HepG2 (cell line): ENCODE data around the gene KXD1. TPM values are rescaled to one million over a fixed set of nuclear protein-coding genes. Genes with fewer than 3 reads are reported as not detected.

Experiments
- ATM ChIP-seq: fragments of 450-650 bp; IDR thresholded peaks from 2 replicates; pipeline ENCODE4 v1.7.1; 2017; ENCODE audit warnings: mild to moderate bottlenecking, borderline replicate concordance
- CBX5 ChIP-seq: sonication (generic); formaldehyde crosslinking; IDR thresholded peaks from 2 replicates; pipeline ENCODE4 v1.4.0; 2020; ENCODE audit warnings: missing genetic modification reagents, borderline replicate concordance
- DR1 ChIP-seq: sonication (generic); formaldehyde crosslinking; IDR thresholded peaks from 2 replicates; pipeline ENCODE4 v1.8.0; 2021; ENCODE audit warnings: mild to moderate bottlenecking, missing genetic modification reagents, inconsistent platforms
- FIP1L1 ChIP-seq: fragments of 200-400 bp; formaldehyde crosslinking; IDR thresholded peaks from 2 replicates; pipeline ENCODE4 v1.6.1; 2018; ENCODE audit warnings: low read depth, mild to moderate bottlenecking, low read length, moderate library complexity, borderline replicate concordance; ENCODE audit not compliant: insufficient read depth
- FOXA3 ChIP-seq: IDR thresholded peaks from 2 replicates; pipeline ENCODE4 v1.6.1; 2016; ENCODE audit warnings: missing genetic modification reagents, missing compliant biosample characterization
- GTF3A ChIP-seq: sonication (generic); formaldehyde crosslinking; conservative IDR thresholded peaks from 2 replicates; pipeline ENCODE4 v1.4.0; 2020; ENCODE audit warnings: mild to moderate bottlenecking, missing genetic modification reagents
- HDAC1 ChIP-seq: sonication (generic); formaldehyde crosslinking; IDR thresholded peaks from 2 replicates; pipeline ENCODE4 v1.5.1; 2020; ENCODE audit warnings: mild to moderate bottlenecking, missing genetic modification reagents
- KDM3A ChIP-seq: IDR thresholded peaks from 2 replicates; pipeline ENCODE4 v1.6.1; 2018; ENCODE audit warnings: low read depth, missing compliant biosample characterization
- KDM5A ChIP-seq: fragments of 200-600 bp; sonication (generic); IDR thresholded peaks from 2 replicates; pipeline ENCODE4 v1.7.0; 2018; ENCODE audit warnings: antibody characterized with exemption, mild to moderate bottlenecking, low read length, borderline replicate concordance
- MEIS2 ChIP-seq: sonication (generic); formaldehyde crosslinking; IDR thresholded peaks from 2 replicates; pipeline ENCODE4 v1.9.0; 2021; ENCODE audit warnings: mild to moderate bottlenecking, missing genetic modification reagents
- MXD4 ChIP-seq: IDR thresholded peaks from 2 replicates; pipeline ENCODE4 v1.6.1; 2016; ENCODE audit warnings: mild to moderate bottlenecking, missing biosample characterization, missing genetic modification reagents
- NCOR1 ChIP-seq: fragments of 200-600 bp; sonication (generic); IDR thresholded peaks from 2 replicates; pipeline ENCODE4 v1.7.0; 2017; ENCODE audit warnings: antibody characterized with exemption, low read length, borderline replicate concordance
- NFIB ChIP-seq: sonication (generic); formaldehyde crosslinking; IDR thresholded peaks from 2 replicates; pipeline ENCODE4 v1.9.0; 2021; ENCODE audit warnings: missing genetic modification reagents, mild to moderate bottlenecking, borderline replicate concordance
- PITX1 ChIP-seq: sonication (generic); formaldehyde crosslinking; IDR thresholded peaks from 2 replicates; pipeline ENCODE4 v1.5.1; 2020; ENCODE audit warnings: mild to moderate bottlenecking, missing genetic modification reagents
- SALL1 ChIP-seq: sonication (generic); formaldehyde crosslinking; IDR thresholded peaks from 2 replicates; pipeline ENCODE4 v1.8.0; 2022; ENCODE audit warnings: mild to moderate bottlenecking, missing genetic modification reagents
- TBP ChIP-seq: sonication (generic); formaldehyde crosslinking; IDR thresholded peaks from 2 replicates; pipeline ENCODE4 v1.5.0; 2020; ENCODE audit warnings: missing genetic modification reagents
- TGIF2 ChIP-seq: IDR thresholded peaks from 2 replicates; pipeline ENCODE4 v1.6.1; 2016; ENCODE audit warnings: control low read depth, missing compliant biosample characterization
- ZNF207 ChIP-seq: fragments of 450-650 bp; IDR thresholded peaks from 2 replicates; pipeline ENCODE4 v1.6.1; 2016; ENCODE audit warnings: antibody characterized with exemption, borderline replicate concordance
- ZNF451 ChIP-seq: sonication (generic); formaldehyde crosslinking; IDR thresholded peaks from 2 replicates; pipeline ENCODE4 v1.5.0; 2020; ENCODE audit warnings: mild to moderate bottlenecking, missing genetic modification reagents
- ZNF552 ChIP-seq: sonication (generic); formaldehyde crosslinking; IDR thresholded peaks from 2 replicates; pipeline ENCODE4 v1.9.0; 2022; ENCODE audit warnings: missing genetic modification reagents, mild to moderate bottlenecking, borderline replicate concordance
- ZNF672 ChIP-seq: sonication (generic); formaldehyde crosslinking; IDR thresholded peaks from 2 replicates; pipeline ENCODE4 v1.8.1; 2022; ENCODE audit warnings: missing genetic modification reagents
- ZNF7 ChIP-seq: IDR thresholded peaks from 2 replicates; pipeline ENCODE4 v1.6.1; 2016; ENCODE audit warnings: missing biosample characterization, missing genetic modification reagents
- ZNF75D ChIP-seq: sonication (generic); formaldehyde crosslinking; IDR thresholded peaks from 2 replicates; pipeline ENCODE4 v1.8.1; 2023; ENCODE audit warnings: missing genetic modification reagents, mild to moderate bottlenecking, borderline replicate concordance
- ZNF768 ChIP-seq: sonication (generic); formaldehyde crosslinking; IDR thresholded peaks from 2 replicates; pipeline ENCODE4 v1.4.0; 2020; ENCODE audit warnings: missing genetic modification reagents
- ZSCAN21 ChIP-seq: sonication (generic); formaldehyde crosslinking; IDR thresholded peaks from 2 replicates; pipeline ENCODE4 v1.8.0; 2022; ENCODE audit warnings: mild to moderate bottlenecking, missing genetic modification reagents, moderate library complexity, borderline replicate concordance
- polyA plus RNA-seq, 8 experiments: library from polyadenylated mRNA; depleted of rRNA in 3 of 8; stranded (reverse) in 7 of 8; unstranded in 1 of 8; fragments of >200 nt; fragmentation: Illumina TruSeq in 4 of 8; extraction: Trizol in 4 of 8; gene quantifications; 2 replicates each; pipeline versions ENCODE4 v1.2.1 to v1.2.3, GENCODE V29; 2011 to 2016; ENCODE audit warnings: low read depth in 4 of 8, missing spikeins in 1 of 8, mixed read lengths in 1 of 8; ENCODE audit not compliant: insufficient read depth in 1 of 8
- total RNA-seq, 5 experiments: library from RNA; depleted of rRNA; stranded (reverse); fragments of >200 nt; fragmentation: Illumina TruSeq; extraction: Trizol; gene quantifications; 2 replicates each; pipeline ENCODE4 v1.2.3, GENCODE V29; 2016; ENCODE audit warnings: low read depth in 1 of 5
- TF ChIP-seq, protein P1 (sequence below): IDR thresholded peaks from 2 replicates; pipeline ENCODE4 v1.6.1; 2016; ENCODE audit warnings: mild to moderate bottlenecking
- TF ChIP-seq, protein P2 (sequence below): sonication (generic); formaldehyde crosslinking; IDR thresholded peaks from 2 replicates; pipeline ENCODE4 v1.4.0; 2020; ENCODE audit warnings: missing genetic modification reagents
- TF ChIP-seq, protein P3 (sequence below): sonication (generic); formaldehyde crosslinking; IDR thresholded peaks from 2 replicates; pipeline ENCODE4 v1.4.0; 2020; ENCODE audit warnings: mild to moderate bottlenecking, missing genetic modification reagents

Gene KXD1
- total and polyA plus RNA-seq, 2 of the 13 experiments (the other 11 are each of a cell fraction or from before 2014, with no cell fraction given) = 44.6 to 143 TPM

DNA sequence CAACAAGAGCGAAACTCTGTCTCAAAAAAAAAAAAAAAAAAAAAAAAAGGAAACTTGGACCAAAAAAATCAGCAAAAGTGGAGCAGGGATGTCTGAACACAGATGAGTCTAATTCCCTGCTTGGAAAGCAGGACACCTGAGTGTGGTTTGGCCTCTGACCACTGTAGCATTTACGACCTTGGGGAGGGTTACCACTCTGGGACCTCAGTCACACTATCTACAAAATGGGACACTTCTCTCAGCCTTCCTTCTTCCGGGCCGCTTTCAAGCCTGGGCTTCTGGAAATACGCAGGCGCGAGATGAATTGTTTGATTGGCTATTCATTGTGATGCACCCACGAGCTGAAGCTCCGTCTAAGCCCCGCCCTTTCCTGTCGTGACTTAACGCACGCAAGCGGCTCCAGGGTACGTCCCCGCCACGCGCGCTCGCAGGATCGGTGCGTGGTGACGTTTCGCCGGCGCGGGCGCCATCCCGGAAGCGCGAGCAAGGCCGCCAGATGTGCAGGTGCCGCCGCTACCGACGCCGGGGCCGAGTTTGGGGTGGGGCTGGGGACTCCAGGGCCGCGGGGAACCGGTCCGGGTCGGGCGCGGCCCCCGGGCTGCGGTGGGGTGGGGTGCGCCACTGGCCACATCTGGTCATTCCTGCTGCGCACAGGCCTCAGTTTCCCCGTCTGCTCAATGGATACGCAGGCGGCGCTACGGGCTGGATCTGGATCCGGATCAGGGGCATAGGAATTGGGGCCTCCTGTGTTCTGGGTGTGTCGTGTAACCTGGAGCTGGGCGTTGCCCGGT lies at the start of gene KXD1 (continued):
- TF ChIP-seq, protein P1, sequence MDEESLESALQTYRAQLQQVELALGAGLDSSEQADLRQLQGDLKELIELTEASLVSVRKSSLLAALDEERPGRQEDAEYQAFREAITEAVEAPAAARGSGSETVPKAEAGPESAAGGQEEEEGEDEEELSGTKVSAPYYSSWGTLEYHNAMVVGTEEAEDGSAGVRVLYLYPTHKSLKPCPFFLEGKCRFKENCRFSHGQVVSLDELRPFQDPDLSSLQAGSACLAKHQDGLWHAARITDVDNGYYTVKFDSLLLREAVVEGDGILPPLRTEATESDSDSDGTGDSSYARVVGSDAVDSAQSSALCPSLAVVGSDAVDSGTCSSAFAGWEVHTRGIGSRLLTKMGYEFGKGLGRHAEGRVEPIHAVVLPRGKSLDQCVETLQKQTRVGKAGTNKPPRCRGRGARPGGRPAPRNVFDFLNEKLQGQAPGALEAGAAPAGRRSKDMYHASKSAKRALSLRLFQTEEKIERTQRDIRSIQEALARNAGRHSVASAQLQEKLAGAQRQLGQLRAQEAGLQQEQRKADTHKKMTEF = peak; percentile 68; the same call in 1 of the 2 replicates
- TF ChIP-seq PITX1 (CRISPR knock-in tag) (peak; percentile 56; the same call in 1 of the 2 replicates), GTF3A (no peak), ZNF672 (CRISPR knock-in tag) (no peak), MXD4 (CRISPR knock-in tag) (peak; percentile 79; the same call in 1 of the 2 replicates), ZSCAN21 (CRISPR knock-in tag) (no peak), TGIF2 (peak; percentile 41; the same call in 1 of the 2 replicates), KDM5A (peak; percentile 58; the same call in 1 of the 2 replicates), TBP (CRISPR knock-in tag) (no peak), ZNF451 (no peak), DR1 (CRISPR knock-in tag) (no peak), NCOR1 (no peak), NFIB (CRISPR knock-in tag) (no peak), FOXA3 (CRISPR knock-in tag) (no peak; the same call in 1 of the 2 replicates), ZNF7 (CRISPR knock-in tag) (no peak), ZNF552 (CRISPR knock-in tag) (no peak), CBX5 (CRISPR knock-in tag) (no peak), HDAC1 (CRISPR knock-in tag) (peak; percentile 94), ATM (no peak), SALL1 (peak; percentile 88), ZNF75D (CRISPR knock-in tag) (no peak), ZNF768 (peak; percentile 16; the same call in 1 of the 2 replicates), ZNF207 (no peak), KDM3A (CRISPR knock-in tag) (no peak), MEIS2 (CRISPR knock-in tag) (no peak; the same call in none of the 2 replicates), FIP1L1 (no peak)
- TF ChIP-seq, protein P2, sequence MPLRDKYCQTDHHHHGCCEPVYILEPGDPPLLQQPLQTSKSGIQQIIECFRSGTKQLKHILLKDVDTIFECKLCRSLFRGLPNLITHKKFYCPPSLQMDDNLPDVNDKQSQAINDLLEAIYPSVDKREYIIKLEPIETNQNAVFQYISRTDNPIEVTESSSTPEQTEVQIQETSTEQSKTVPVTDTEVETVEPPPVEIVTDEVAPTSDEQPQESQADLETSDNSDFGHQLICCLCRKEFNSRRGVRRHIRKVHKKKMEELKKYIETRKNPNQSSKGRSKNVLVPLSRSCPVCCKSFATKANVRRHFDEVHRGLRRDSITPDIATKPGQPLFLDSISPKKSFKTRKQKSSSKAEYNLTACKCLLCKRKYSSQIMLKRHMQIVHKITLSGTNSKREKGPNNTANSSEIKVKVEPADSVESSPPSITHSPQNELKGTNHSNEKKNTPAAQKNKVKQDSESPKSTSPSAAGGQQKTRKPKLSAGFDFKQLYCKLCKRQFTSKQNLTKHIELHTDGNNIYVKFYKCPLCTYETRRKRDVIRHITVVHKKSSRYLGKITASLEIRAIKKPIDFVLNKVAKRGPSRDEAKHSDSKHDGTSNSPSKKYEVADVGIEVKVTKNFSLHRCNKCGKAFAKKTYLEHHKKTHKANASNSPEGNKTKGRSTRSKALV (CRISPR knock-in tag) = 0 out of 2 replicates have a peak, but pooled peaks have one; percentile 37
- TF ChIP-seq, protein P3, sequence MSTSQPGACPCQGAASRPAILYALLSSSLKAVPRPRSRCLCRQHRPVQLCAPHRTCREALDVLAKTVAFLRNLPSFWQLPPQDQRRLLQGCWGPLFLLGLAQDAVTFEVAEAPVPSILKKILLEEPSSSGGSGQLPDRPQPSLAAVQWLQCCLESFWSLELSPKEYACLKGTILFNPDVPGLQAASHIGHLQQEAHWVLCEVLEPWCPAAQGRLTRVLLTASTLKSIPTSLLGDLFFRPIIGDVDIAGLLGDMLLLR = no peak
